Suprapubic skin (tissue), 4 donors: Measurements from ENCODE around the gene GYPC.

ENCODE experiments used
- EP300 ChIP-seq: sonication (generic); formaldehyde crosslinking; IDR thresholded peaks from one replicate; pipeline ENCODE4 v1.6.1; 2017; ENCODE audit warnings: antibody characterized with exemption
- POLR2A ChIP-seq, 2 donors: fragments of 450-650 bp; IDR thresholded peaks; one replicate each; pipeline ENCODE4 v1.6.1; 2017; ENCODE audit warnings: antibody characterized with exemption in 2 of 2, mild to moderate bottlenecking in 2 of 2, moderate library complexity in 2 of 2
- POLR2AphosphoS5 ChIP-seq, 3 donors: sonication (generic); formaldehyde crosslinking; IDR thresholded peaks; one replicate each; pipeline ENCODE4 v1.6.1; 2017; ENCODE audit warnings: antibody characterized with exemption in 3 of 3
- TF ChIP-seq, protein P1 (sequence below), 2 donors: fragments of 200-600 bp in 1 of 2; fragments of 450-650 bp in 1 of 2; sonication (generic) in 1 of 2; IDR thresholded peaks; one replicate each; pipeline ENCODE4 v1.5.1; 2016 to 2019; ENCODE audit warnings: antibody characterized with exemption in 2 of 2, mild to moderate bottlenecking in 1 of 2, moderate library complexity in 1 of 2

DNA sequence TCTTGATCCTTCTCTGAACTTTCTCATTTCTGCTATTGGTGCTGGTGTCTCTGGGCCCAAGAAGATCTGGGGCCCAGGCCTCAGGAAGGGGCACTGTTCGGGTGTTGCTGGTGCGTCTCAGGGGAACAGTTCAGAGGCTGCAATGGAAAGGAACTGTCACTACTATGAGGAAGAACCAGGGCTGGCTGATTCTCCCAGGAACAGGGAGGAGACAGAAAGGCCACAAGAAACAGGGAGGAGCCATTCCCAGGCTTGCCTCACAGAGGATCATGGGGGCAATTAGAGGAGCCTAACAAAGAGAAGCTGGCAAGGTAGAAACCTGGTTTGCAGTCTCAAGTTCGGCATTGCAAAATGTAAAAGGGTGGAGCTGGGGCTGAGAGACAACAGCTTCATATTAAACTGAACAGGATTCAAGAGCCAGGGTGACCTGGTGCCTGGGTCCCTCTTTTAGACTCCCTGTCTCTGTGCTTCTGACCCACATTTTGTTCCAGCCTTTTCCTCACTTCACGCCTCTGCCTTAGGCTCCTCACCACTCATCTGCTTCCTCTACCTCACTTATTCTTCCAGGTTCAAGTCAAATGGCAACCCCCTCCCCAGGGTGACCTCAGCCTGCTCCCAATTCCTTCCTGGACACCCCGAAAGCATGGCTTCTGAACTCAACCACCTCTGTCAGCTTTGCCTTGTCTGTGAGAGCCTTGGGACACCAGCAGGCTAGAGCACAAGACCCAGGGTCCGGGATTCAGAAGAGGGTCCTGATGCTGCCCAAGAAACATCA, 58.4 kb downstream of the GYPC start:
- no peak for TF ChIP-seq POLR2A (IDR thresholded peaks at IDR 0.05)
- TF ChIP-seq, protein P1, sequence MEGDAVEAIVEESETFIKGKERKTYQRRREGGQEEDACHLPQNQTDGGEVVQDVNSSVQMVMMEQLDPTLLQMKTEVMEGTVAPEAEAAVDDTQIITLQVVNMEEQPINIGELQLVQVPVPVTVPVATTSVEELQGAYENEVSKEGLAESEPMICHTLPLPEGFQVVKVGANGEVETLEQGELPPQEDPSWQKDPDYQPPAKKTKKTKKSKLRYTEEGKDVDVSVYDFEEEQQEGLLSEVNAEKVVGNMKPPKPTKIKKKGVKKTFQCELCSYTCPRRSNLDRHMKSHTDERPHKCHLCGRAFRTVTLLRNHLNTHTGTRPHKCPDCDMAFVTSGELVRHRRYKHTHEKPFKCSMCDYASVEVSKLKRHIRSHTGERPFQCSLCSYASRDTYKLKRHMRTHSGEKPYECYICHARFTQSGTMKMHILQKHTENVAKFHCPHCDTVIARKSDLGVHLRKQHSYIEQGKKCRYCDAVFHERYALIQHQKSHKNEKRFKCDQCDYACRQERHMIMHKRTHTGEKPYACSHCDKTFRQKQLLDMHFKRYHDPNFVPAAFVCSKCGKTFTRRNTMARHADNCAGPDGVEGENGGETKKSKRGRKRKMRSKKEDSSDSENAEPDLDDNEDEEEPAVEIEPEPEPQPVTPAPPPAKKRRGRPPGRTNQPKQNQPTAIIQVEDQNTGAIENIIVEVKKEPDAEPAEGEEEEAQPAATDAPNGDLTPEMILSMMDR (IDR thresholded peaks at IDR 0.05): no peak
- no peak for TF ChIP-seq POLR2AphosphoS5 (IDR thresholded peaks at IDR 0.05)
- no peak for TF ChIP-seq EP300
